ENCODE measurements around the gene CYFIP2.

GRCh38 chr5:157283434-157283833, 17.5 kb downstream of the CYFIP2 start:
- TF ChIP-seq, protein P1, sequence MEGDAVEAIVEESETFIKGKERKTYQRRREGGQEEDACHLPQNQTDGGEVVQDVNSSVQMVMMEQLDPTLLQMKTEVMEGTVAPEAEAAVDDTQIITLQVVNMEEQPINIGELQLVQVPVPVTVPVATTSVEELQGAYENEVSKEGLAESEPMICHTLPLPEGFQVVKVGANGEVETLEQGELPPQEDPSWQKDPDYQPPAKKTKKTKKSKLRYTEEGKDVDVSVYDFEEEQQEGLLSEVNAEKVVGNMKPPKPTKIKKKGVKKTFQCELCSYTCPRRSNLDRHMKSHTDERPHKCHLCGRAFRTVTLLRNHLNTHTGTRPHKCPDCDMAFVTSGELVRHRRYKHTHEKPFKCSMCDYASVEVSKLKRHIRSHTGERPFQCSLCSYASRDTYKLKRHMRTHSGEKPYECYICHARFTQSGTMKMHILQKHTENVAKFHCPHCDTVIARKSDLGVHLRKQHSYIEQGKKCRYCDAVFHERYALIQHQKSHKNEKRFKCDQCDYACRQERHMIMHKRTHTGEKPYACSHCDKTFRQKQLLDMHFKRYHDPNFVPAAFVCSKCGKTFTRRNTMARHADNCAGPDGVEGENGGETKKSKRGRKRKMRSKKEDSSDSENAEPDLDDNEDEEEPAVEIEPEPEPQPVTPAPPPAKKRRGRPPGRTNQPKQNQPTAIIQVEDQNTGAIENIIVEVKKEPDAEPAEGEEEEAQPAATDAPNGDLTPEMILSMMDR (IDR thresholded peaks at IDR 0.05 in 2 of 3, conservative IDR thresholded peaks at IDR 0.05 in 1 of 3; ENCODE audit: borderline replicate concordance in 1 of 3, insufficient read depth in 1 of 3, low read depth in 2 of 3, low read length in 2 of 3) = no peak
- TF ChIP-seq SRF (IDR thresholded peaks at IDR 0.05; ENCODE audit: low read depth) = no peak

All from HCT116 (cell line).